ENCODE results near the gene MCTP2. TPM values are rescaled to one million over a fixed set of nuclear protein-coding genes. Genes with fewer than 3 reads are reported as not detected.

The MCTP2 gene
- total RNA-seq, 1 donor from 2014 or later, result 6.3 TPM

DNA sequence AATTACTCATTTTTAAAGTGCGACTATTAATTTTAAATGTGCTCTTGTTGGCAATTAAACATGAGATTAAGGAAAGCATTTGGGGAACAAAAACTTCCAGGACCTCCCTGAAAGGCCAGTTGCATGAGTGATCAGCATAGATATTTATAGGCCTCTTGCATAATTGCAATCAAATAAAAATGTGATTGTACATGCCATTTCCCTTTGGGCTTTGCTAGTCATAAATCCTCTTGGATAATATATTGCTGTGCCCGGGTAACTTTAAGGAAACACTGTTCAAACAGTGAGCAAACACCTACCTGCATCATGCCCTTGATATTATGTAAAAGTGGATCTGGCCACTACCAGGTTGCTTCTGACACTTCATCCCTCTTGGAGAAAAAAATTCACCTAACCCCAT lies 239.1 kb downstream of the MCTP2 start:
- no peak for DNase-seq (ENCODE audit: low read depth)

GRCh38 chr15:94476686-94477085 lies 245.3 kb downstream of the MCTP2 start:
- TF ChIP-seq, protein P1, sequence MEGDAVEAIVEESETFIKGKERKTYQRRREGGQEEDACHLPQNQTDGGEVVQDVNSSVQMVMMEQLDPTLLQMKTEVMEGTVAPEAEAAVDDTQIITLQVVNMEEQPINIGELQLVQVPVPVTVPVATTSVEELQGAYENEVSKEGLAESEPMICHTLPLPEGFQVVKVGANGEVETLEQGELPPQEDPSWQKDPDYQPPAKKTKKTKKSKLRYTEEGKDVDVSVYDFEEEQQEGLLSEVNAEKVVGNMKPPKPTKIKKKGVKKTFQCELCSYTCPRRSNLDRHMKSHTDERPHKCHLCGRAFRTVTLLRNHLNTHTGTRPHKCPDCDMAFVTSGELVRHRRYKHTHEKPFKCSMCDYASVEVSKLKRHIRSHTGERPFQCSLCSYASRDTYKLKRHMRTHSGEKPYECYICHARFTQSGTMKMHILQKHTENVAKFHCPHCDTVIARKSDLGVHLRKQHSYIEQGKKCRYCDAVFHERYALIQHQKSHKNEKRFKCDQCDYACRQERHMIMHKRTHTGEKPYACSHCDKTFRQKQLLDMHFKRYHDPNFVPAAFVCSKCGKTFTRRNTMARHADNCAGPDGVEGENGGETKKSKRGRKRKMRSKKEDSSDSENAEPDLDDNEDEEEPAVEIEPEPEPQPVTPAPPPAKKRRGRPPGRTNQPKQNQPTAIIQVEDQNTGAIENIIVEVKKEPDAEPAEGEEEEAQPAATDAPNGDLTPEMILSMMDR (IDR thresholded peaks at IDR 0.05; ENCODE audit: insufficient read depth, low read length, poor library complexity, severe bottlenecking), result no peak
- DNase-seq (ENCODE audit: low read depth), result no peak

More for the DNA sequence above, 239.1 kb downstream of the MCTP2 start:
- TF ChIP-seq, protein P1 (IDR thresholded peaks at IDR 0.05; ENCODE audit: insufficient read depth, low read length, poor library complexity, severe bottlenecking), result no peak
- Histone ChIP-seq H3K36me3 (ENCODE audit: control insufficient read depth, insufficient read depth, low read length) (no peaks in the 10 kb centered on the region), H3K4me3 (ENCODE audit: low read depth, low read length) (no peak overlapping the region), H3K27me3 (ENCODE audit: control insufficient read depth, insufficient read depth, low read length) (no peaks in the 10 kb centered on the region)

DNA sequence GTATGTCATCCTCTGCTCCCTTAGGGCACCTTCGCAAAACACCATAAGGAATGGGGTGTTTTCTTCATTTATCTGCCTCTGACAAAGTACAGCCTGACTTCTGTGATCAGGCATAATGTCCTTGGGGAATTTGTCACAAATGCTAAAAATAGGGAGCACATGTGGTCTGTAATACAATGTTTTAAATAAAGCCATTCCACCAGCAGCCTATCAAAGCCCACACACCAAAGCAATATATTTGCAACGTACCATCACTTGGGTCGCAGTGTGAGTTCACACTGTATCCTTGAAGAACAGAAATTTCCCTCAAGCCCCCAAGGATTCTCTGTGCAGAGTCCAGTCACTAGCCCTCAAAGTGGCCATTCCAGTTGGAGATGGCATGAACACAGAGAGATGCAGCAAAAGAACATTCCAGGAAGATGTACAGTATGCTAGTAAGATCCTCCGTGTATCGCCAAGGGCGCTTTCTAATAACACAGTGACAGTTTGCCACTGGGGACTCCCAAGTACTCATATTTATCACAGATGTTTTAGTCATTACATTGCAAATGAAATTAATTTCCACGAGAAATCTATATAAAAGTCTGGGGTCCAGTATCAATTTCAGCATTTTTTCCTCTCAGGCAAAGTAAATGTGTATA lies 246.7 kb downstream of the MCTP2 start:
- TF ChIP-seq, protein P1 (IDR thresholded peaks at IDR 0.05; ENCODE audit: insufficient read depth, low read length, poor library complexity, severe bottlenecking), result no peak
- Histone ChIP-seq H3K4me3 (ENCODE audit: low read depth, low read length) (no peak overlapping the region), H3K36me3 (ENCODE audit: control insufficient read depth, insufficient read depth, low read length) (no peaks in the 10 kb centered on the region), H3K27me3 (ENCODE audit: control insufficient read depth, insufficient read depth, low read length) (no peaks in the 10 kb centered on the region)
- no peak for DNase-seq (ENCODE audit: low read depth)

More at GRCh38 chr15:94476686-94477085, 245.3 kb downstream of the MCTP2 start:
- H3K36me3 ChIP-seq (ENCODE audit: control insufficient read depth, insufficient read depth, low read length), result no peaks in the 10 kb centered on the region
- no peak overlapping the region for H3K4me3 ChIP-seq (ENCODE audit: low read depth, low read length)
- H3K27me3 ChIP-seq (ENCODE audit: control insufficient read depth, insufficient read depth, low read length), result no peaks in the 10 kb centered on the region

- Histone ChIP-seq H3K27me3 (ENCODE audit: control insufficient read depth, insufficient read depth, low read length) (no peaks in the 10 kb centered on the region), H3K4me3 (ENCODE audit: low read depth, low read length) (no peak overlapping the region), H3K36me3 (ENCODE audit: control insufficient read depth, insufficient read depth, low read length) (no peaks in the 10 kb centered on the region)
- TF ChIP-seq, protein P1 (IDR thresholded peaks at IDR 0.05; ENCODE audit: insufficient read depth, low read length, poor library complexity, severe bottlenecking), result no peak
- no peak for DNase-seq (ENCODE audit: low read depth)
Observed at GRCh38 chr15:94478763-94479162, 247.4 kb downstream of the MCTP2 start.

- DNase-seq (ENCODE audit: low read depth), result no peak
- TF ChIP-seq, protein P1 (IDR thresholded peaks at IDR 0.05; ENCODE audit: insufficient read depth, low read length, poor library complexity, severe bottlenecking), result no peak
- Histone ChIP-seq H3K4me3 (ENCODE audit: low read depth, low read length) (no peak overlapping the region), H3K27me3 (ENCODE audit: control insufficient read depth, insufficient read depth, low read length) (no peaks in the 10 kb centered on the region), H3K36me3 (ENCODE audit: control insufficient read depth, insufficient read depth, low read length) (no peaks in the 10 kb centered on the region)
Observed at GRCh38 chr15:94480289-94480834, 249.0 kb downstream of the MCTP2 start.

Measured in kidney epithelial cell (primary cell).